ENCODE measurements around the gene STIL. TPM values are rescaled to one million over a fixed set of nuclear protein-coding genes. Genes with fewer than 3 reads are reported as not detected.

The STIL gene
- total and polyA plus RNA-seq, 8 donors: 3.6 to 13.2 (median 8.3) TPM

- Histone ChIP-seq H3K9me3 (no peaks in the 10 kb centered on the region), H3K27ac (no peak overlapping the region), H3K4me1 (no peaks in the 10 kb centered on the region), H3K36me3 (peaks cover 0 to 11% of the 10 kb centered on the region in 2 donors), H3K27me3 (no peaks in the 10 kb centered on the region), H3K4me3 (no peak overlapping the region)
- TF ChIP-seq CTCF (IDR thresholded peaks at IDR 0.05): peak; percentile 61 to 64
- DNase-seq (peak in 2 of 4 donors; percentile 6 to 30), ATAC-seq (peak; percentile 77)
- intact Hi-C loops (cut with DNase I): loop anchor here in 1 of 2 donors (5.0 kb wide), 1 partner anchor 71 kb away; the partner anchor contains the start of gene PDZK1IP1
Observed at GRCh38 chr1:47262787-47263413, 51.0 kb downstream of the STIL start.

GRCh38 chr1:47257224-47257623, 56.7 kb downstream of the STIL start:
- intact Hi-C loops (cut with DNase I): no loop called here
- DNase-seq: no peak
- no peak overlapping the region for H3K4me3 ChIP-seq
- H3K4me1 ChIP-seq: no peaks in the 10 kb centered on the region
- H3K9me3 ChIP-seq: no peaks in the 10 kb centered on the region
- TF ChIP-seq CTCF (IDR thresholded peaks at IDR 0.05): no peak
- peaks cover 0 to 17% of the 10 kb centered on the region in 2 donors for H3K36me3 ChIP-seq
- H3K27ac ChIP-seq: no peak overlapping the region
- ATAC-seq: no peak
- H3K27me3 ChIP-seq: no peaks in the 10 kb centered on the region

- intact Hi-C loops (cut with DNase I): no loop called here
- no peak overlapping the region for H3K27ac ChIP-seq
- H3K9me3 ChIP-seq: no peaks in the 10 kb centered on the region
- H3K4me3 ChIP-seq: no peak overlapping the region
- H3K27me3 ChIP-seq: no peaks in the 10 kb centered on the region
- peaks cover 0 to 8% of the 10 kb centered on the region in 2 donors for H3K36me3 ChIP-seq
- ATAC-seq: no peak
- no peak for TF ChIP-seq CTCF (IDR thresholded peaks at IDR 0.05)
- no peak for DNase-seq
- no peaks in the 10 kb centered on the region for H3K4me1 ChIP-seq
Observed at GRCh38 chr1:47252795-47253194, 61.2 kb downstream of the STIL start.

- Histone ChIP-seq H3K4me3 (no peak overlapping the region), H3K4me1 (no peaks in the 10 kb centered on the region), H3K9me3 (no peaks in the 10 kb centered on the region), H3K27me3 (no peaks in the 10 kb centered on the region), H3K27ac (no peak overlapping the region), H3K36me3 (peaks cover 0 to 8% of the 10 kb centered on the region in 2 donors)
- intact Hi-C loops (cut with DNase I): no loop called here
- no peak for TF ChIP-seq CTCF (IDR thresholded peaks at IDR 0.05)
- DNase-seq: no peak
- ATAC-seq: no peak
Observed at GRCh38 chr1:47252369-47252768, 61.6 kb downstream of the STIL start.

- H3K36me3 ChIP-seq: peaks cover 0 to 3% of the 10 kb centered on the region in 2 donors
- H3K27ac ChIP-seq: no peak overlapping the region
- H3K4me3 ChIP-seq: no peak overlapping the region
- no peaks in the 10 kb centered on the region for H3K9me3 ChIP-seq
- no peak for DNase-seq
- H3K27me3 ChIP-seq: no peaks in the 10 kb centered on the region
- no peaks in the 10 kb centered on the region for H3K4me1 ChIP-seq
- no peak for TF ChIP-seq CTCF (IDR thresholded peaks at IDR 0.05)
- intact Hi-C loops (cut with DNase I): no loop called here
- ATAC-seq: no peak
Observed at GRCh38 chr1:47249755-47250154, 64.2 kb downstream of the STIL start.
